SU-DHL-6 (cell line): ENCODE data around the gene SMIM5.

Experiments used
- H2AFZ ChIP-seq: fragments of 200-600 bp; sonication (generic); 2 replicates; pipeline ENCODE4 v1.6.1; 2014; ENCODE audit warnings: low read depth, mild to moderate bottlenecking, moderate library complexity, mixed read lengths, antibody characterized with exemption, low read length; ENCODE audit not compliant: severe bottlenecking
- H3F3A ChIP-seq: fragments of 200-600 bp; shearing (Covaris generic); 2 replicates; pipeline ENCODE4 v1.6.0; 2016; ENCODE audit warnings: antibody characterized with exemption, mild to moderate bottlenecking; ENCODE audit not compliant: insufficient read depth
- H3K27ac ChIP-seq: fragments of 200-600 bp; sonication (generic); 2 replicates; pipeline ENCODE4 v1.5.1; 2016; ENCODE audit warnings: low read depth, mild to moderate bottlenecking, low read length, moderate library complexity, mixed read lengths
- H3K27me3 ChIP-seq: fragments of 200-600 bp; sonication (generic), shearing (Covaris generic); 2 replicates; pipeline ENCODE4 v1.6.0; 2014; ENCODE audit warnings: mild to moderate bottlenecking, low read length
- H3K36me3 ChIP-seq: fragments of 200-600 bp; sonication (generic); 2 replicates; pipeline ENCODE4 v1.6.1; 2014; ENCODE audit warnings: mild to moderate bottlenecking, low read length, mixed read lengths
- H3K4me2 ChIP-seq: fragments of 300-600, 200-600 bp; shearing (Covaris generic), sonication (generic); 2 replicates; pipeline ENCODE4 v1.6.0; 2014; ENCODE audit warnings: low read length, low read depth, mild to moderate bottlenecking; ENCODE audit not compliant: poor library complexity, severe bottlenecking
- H3K4me3 ChIP-seq: fragments of 200-600 bp; sonication (generic); 2 replicates; pipeline ENCODE4 v1.5.1; 2014; ENCODE audit warnings: antibody characterized with exemption, low read length, mild to moderate bottlenecking, mixed read lengths; ENCODE audit not compliant: insufficient read depth, poor library complexity, severe bottlenecking
- H3K79me2 ChIP-seq: fragments of 200-600 bp; sonication (generic); 2 replicates; pipeline ENCODE4 v1.6.1; 2014; ENCODE audit warnings: mild to moderate bottlenecking, low read length, moderate library complexity; ENCODE audit not compliant: insufficient read depth
- H3K9ac ChIP-seq: fragments of 200-600 bp; sonication (generic); 2 replicates; pipeline ENCODE4 v1.7.0; 2014; ENCODE audit warnings: mild to moderate bottlenecking, low read length
- H3K9me2 ChIP-seq: fragments of 200-600 bp; sonication (generic); replicated peaks from 2 replicates; pipeline ENCODE4 v1.6.1; 2014; ENCODE audit warnings: low read length; ENCODE audit not compliant: insufficient read depth
- H3K9me3 ChIP-seq: fragments of 200-600 bp; sonication (generic); 2 replicates; pipeline ENCODE4 v1.6.1; 2014; ENCODE audit warnings: low read length, mixed read lengths; ENCODE audit not compliant: insufficient read depth
- H4K20me1 ChIP-seq: fragments of 200-600 bp; sonication (generic); 2 replicates; pipeline ENCODE4 v1.6.1; 2014; ENCODE audit warnings: low read depth, mild to moderate bottlenecking, antibody characterized with exemption, low read length, moderate library complexity, mixed read lengths
- EZH2phosphoT487 ChIP-seq: fragments of 200-600 bp; sonication (generic), shearing (Covaris generic); conservative IDR thresholded peaks from 2 replicates; pipeline ENCODE4 v1.6.1; 2018; ENCODE audit warnings: mild to moderate bottlenecking, antibody characterized with exemption, low read length, moderate library complexity, mixed read lengths
- TF ChIP-seq, protein P1 (sequence below): fragments of 200-600 bp; sonication (generic); IDR thresholded peaks from one replicate; pipeline ENCODE4 v1.5.1; 2017; ENCODE audit warnings: antibody characterized with exemption, mild to moderate bottlenecking, low read length, moderate library complexity; ENCODE audit not compliant: insufficient read depth, poor library complexity, severe bottlenecking

SMIM5 gene

DNA sequence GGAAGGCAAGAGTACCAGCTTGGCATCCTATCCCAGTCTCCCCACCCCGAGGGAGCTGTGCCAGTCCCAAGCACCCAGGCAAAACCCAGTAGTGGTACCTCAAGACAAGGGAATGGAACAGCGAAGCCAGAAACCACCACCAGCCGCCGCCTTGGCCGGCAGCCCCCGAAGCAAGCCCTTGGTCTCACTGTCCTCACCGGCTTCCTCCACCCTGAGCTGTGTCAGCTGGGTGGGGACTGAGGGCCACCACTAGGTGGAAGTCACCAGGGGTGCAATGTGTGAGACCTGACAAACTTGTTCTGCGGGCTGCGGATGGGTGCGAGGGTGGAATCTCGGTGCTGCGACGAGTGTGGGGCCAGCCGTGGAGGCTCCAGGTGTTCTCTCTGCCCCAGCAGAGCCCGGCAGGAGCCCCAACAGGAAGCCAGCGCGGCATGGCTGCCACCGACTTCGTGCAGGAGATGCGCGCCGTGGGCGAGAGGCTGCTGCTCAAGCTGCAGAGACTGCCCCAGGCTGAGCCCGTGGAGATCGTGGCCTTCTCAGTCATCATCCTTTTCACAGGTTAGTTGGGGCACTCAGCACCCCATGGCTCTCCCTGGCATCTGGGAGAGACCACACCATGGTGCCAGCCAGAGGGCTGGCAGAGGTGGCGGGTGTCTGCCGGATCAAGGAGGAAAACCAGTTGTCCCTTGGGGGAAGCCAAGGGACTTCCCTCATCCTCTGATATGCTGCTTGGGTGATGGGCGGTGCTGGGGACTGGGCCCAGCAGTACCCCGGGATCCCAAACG, 6.7 kb downstream of the SMIM5 start:
- Histone ChIP-seq H3K27ac (no peak overlapping the region), H4K20me1 (no peaks in the 10 kb centered on the region), H2AFZ (no peak overlapping the region), H3K9me2 (no peaks in the 10 kb centered on the region), H3K79me2 (no peaks in the 10 kb centered on the region), H3K9ac (no peak overlapping the region), H3K9me3 (no peaks in the 10 kb centered on the region), H3K36me3 (no peaks in the 10 kb centered on the region), H3K4me2 (no peak overlapping the region), H3F3A (no peaks in the 10 kb centered on the region; the same call in 1 of the 2 replicates), H3K4me3 (no peak overlapping the region), H3K27me3 (no peaks in the 10 kb centered on the region)
- TF ChIP-seq, protein P1, sequence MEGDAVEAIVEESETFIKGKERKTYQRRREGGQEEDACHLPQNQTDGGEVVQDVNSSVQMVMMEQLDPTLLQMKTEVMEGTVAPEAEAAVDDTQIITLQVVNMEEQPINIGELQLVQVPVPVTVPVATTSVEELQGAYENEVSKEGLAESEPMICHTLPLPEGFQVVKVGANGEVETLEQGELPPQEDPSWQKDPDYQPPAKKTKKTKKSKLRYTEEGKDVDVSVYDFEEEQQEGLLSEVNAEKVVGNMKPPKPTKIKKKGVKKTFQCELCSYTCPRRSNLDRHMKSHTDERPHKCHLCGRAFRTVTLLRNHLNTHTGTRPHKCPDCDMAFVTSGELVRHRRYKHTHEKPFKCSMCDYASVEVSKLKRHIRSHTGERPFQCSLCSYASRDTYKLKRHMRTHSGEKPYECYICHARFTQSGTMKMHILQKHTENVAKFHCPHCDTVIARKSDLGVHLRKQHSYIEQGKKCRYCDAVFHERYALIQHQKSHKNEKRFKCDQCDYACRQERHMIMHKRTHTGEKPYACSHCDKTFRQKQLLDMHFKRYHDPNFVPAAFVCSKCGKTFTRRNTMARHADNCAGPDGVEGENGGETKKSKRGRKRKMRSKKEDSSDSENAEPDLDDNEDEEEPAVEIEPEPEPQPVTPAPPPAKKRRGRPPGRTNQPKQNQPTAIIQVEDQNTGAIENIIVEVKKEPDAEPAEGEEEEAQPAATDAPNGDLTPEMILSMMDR = no peak
- TF ChIP-seq EZH2phosphoT487 = no peak

DNA sequence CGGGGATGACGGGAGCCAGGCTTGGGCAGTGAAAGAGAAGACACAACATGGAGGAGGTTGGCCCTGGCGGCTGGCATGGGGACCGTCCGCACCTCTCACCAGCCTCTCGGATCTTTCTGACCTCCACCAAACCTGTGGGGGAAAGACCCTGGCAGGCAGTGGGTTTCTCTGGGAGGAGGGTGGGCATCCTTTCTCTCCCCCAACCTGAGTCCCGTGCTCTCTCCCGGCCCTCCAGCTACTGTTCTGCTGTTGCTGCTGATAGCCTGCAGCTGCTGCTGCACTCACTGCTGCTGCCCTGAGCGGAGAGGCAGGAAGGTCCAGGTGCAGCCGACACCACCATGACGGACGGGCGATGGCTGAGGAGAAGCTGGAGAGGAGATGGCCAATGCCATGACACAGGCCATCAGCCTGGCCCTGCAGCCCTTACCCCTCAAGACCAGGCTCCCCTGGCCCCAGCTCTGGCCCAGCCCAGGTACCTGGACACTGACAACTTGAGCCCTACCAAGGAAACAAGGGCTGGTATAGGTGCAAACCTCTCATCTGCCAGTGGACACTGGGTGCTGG, 7.4 kb downstream of the SMIM5 start:
- H3K9ac ChIP-seq = no peak overlapping the region
- H3K4me3 ChIP-seq = no peak overlapping the region
- H2AFZ ChIP-seq = no peak overlapping the region
- H3K79me2 ChIP-seq = no peaks in the 10 kb centered on the region
- H3K9me2 ChIP-seq = no peaks in the 10 kb centered on the region
- no peaks in the 10 kb centered on the region; the same call in 1 of the 2 replicates for H3F3A ChIP-seq
- no peaks in the 10 kb centered on the region for H3K9me3 ChIP-seq
- no peaks in the 10 kb centered on the region for H3K36me3 ChIP-seq
- no peak overlapping the region for H3K4me2 ChIP-seq
- TF ChIP-seq, protein P1 = no peak
- no peak for TF ChIP-seq EZH2phosphoT487
- no peak overlapping the region for H3K27ac ChIP-seq
- H4K20me1 ChIP-seq = no peaks in the 10 kb centered on the region
- no peaks in the 10 kb centered on the region for H3K27me3 ChIP-seq

DNA sequence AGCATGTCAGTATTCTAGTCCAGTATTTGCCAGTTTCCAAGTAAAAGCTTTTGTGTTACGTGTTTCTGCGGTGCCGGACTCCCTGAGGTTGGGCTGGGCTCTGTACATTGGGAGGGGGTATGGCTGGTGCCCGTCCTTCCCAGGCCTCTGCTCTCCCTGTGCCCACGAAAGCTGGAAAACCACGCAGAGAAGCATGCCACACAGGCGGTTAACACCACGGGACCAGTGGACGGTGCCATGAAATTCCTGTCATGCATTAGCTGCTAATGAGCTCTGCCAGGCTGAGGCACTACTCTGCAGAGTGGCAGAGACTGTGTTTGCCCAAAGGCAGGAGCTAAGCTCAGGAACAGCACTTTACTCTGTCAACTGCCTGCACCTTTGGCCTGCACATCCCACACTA, 8.1 kb downstream of the SMIM5 start:
- no peaks in the 10 kb centered on the region for H3K9me3 ChIP-seq
- H3K9me2 ChIP-seq = no peaks in the 10 kb centered on the region
- H3K4me3 ChIP-seq = no peak overlapping the region
- no peaks in the 10 kb centered on the region for H3K36me3 ChIP-seq
- H3K79me2 ChIP-seq = no peaks in the 10 kb centered on the region
- no peak overlapping the region for H3K9ac ChIP-seq
- no peak overlapping the region for H2AFZ ChIP-seq
- H3K4me2 ChIP-seq = no peak overlapping the region
- no peaks in the 10 kb centered on the region; the same call in 1 of the 2 replicates for H3F3A ChIP-seq
- no peaks in the 10 kb centered on the region for H4K20me1 ChIP-seq
- H3K27me3 ChIP-seq = no peaks in the 10 kb centered on the region
- H3K27ac ChIP-seq = no peak overlapping the region
- no peak for TF ChIP-seq EZH2phosphoT487
